ENCODE results near the gene PEF1.

Gene PEF1

GRCh38 chr1:31615414-31615813 is 29.3 kb downstream of the PEF1 start:
- no peak overlapping the region for H3K9ac ChIP-seq (ENCODE audit: low read length)
- no peaks in the 10 kb centered on the region for H4K20me1 ChIP-seq (ENCODE audit: low read depth, low read length)
- no peaks in the 10 kb centered on the region for H3K36me3 ChIP-seq (ENCODE audit: low read length)
- no peak overlapping the region for H3K4me2 ChIP-seq (ENCODE audit: low read depth, low read length, poor library complexity, severe bottlenecking)
- no peaks in the 10 kb centered on the region for H3K27me3 ChIP-seq (ENCODE audit: low read length)
- TF ChIP-seq CTCF (IDR thresholded peaks at IDR 0.05; ENCODE audit: insufficient read depth, low read length, poor library complexity, severe bottlenecking) (no peak), EZH2phosphoT487 (conservative IDR thresholded peaks at IDR 0.05; ENCODE audit: low read length) (no peak)
- H3K79me2 ChIP-seq (ENCODE audit: insufficient read depth, low read length): no peaks in the 10 kb centered on the region
- H3K4me3 ChIP-seq (ENCODE audit: insufficient read depth, low read length, poor library complexity, severe bottlenecking): no peak overlapping the region
- H3K27ac ChIP-seq (ENCODE audit: low read depth, low read length): no peak overlapping the region
- H3F3A ChIP-seq (ENCODE audit: insufficient read depth): no peaks in the 10 kb centered on the region
- no peaks in the 10 kb centered on the region for H3K9me3 ChIP-seq (ENCODE audit: insufficient read depth, low read length)
- no peaks in the 10 kb centered on the region for H3K9me2 ChIP-seq (replicated peaks; ENCODE audit: insufficient read depth, low read length)
- H2AFZ ChIP-seq (ENCODE audit: low read depth, low read length, severe bottlenecking): no peak overlapping the region

- TF ChIP-seq CTCF (IDR thresholded peaks at IDR 0.05; ENCODE audit: insufficient read depth, low read length, poor library complexity, severe bottlenecking): no peak
- no peak for TF ChIP-seq EZH2phosphoT487 (conservative IDR thresholded peaks at IDR 0.05; ENCODE audit: low read length)
- Histone ChIP-seq H3K27ac (ENCODE audit: low read depth, low read length) (no peak overlapping the region), H3K27me3 (ENCODE audit: low read length) (no peaks in the 10 kb centered on the region)
These were observed 30.2 kb downstream of the PEF1 start for GRCh38 chr1:31614414-31615005.

GRCh38 chr1:31609514-31610118 is 35.1 kb downstream of the PEF1 start:
- TF ChIP-seq CTCF (IDR thresholded peaks at IDR 0.05; ENCODE audit: insufficient read depth, low read length, poor library complexity, severe bottlenecking) (no peak), EZH2phosphoT487 (conservative IDR thresholded peaks at IDR 0.05; ENCODE audit: low read length) (no peak)
- H3K9me3 ChIP-seq (ENCODE audit: insufficient read depth, low read length): no peaks in the 10 kb centered on the region
- no peaks in the 10 kb centered on the region for H3K9me2 ChIP-seq (replicated peaks; ENCODE audit: insufficient read depth, low read length)
- no peak overlapping the region for H2AFZ ChIP-seq (ENCODE audit: low read depth, low read length, severe bottlenecking)
- H3K36me3 ChIP-seq (ENCODE audit: low read length): no peaks in the 10 kb centered on the region
- H3K9ac ChIP-seq (ENCODE audit: low read length): no peak overlapping the region
- no peaks in the 10 kb centered on the region for H3K79me2 ChIP-seq (ENCODE audit: insufficient read depth, low read length)
- H4K20me1 ChIP-seq (ENCODE audit: low read depth, low read length): no peaks in the 10 kb centered on the region
- no peak overlapping the region for H3K4me3 ChIP-seq (ENCODE audit: insufficient read depth, low read length, poor library complexity, severe bottlenecking)
- H3K27me3 ChIP-seq (ENCODE audit: low read length): no peaks in the 10 kb centered on the region
- H3F3A ChIP-seq (ENCODE audit: insufficient read depth): no peaks in the 10 kb centered on the region
- H3K27ac ChIP-seq (ENCODE audit: low read depth, low read length): no peak overlapping the region
- no peak overlapping the region for H3K4me2 ChIP-seq (ENCODE audit: low read depth, low read length, poor library complexity, severe bottlenecking)

More at GRCh38 chr1:31614414-31615005, 30.2 kb downstream of the PEF1 start:
- no peaks in the 10 kb centered on the region for H3F3A ChIP-seq (ENCODE audit: insufficient read depth)
- no peaks in the 10 kb centered on the region for H3K79me2 ChIP-seq (ENCODE audit: insufficient read depth, low read length)
- no peak overlapping the region for H3K4me3 ChIP-seq (ENCODE audit: insufficient read depth, low read length, poor library complexity, severe bottlenecking)
- no peaks in the 10 kb centered on the region for H3K9me3 ChIP-seq (ENCODE audit: insufficient read depth, low read length)
- H2AFZ ChIP-seq (ENCODE audit: low read depth, low read length, severe bottlenecking): no peak overlapping the region
- no peak overlapping the region for H3K4me2 ChIP-seq (ENCODE audit: low read depth, low read length, poor library complexity, severe bottlenecking)
- H4K20me1 ChIP-seq (ENCODE audit: low read depth, low read length): no peaks in the 10 kb centered on the region
- no peaks in the 10 kb centered on the region for H3K36me3 ChIP-seq (ENCODE audit: low read length)
- H3K9me2 ChIP-seq (replicated peaks; ENCODE audit: insufficient read depth, low read length): no peaks in the 10 kb centered on the region
- no peak overlapping the region for H3K9ac ChIP-seq (ENCODE audit: low read length)
